ENCODE results near the gene LINS1.

- TF ChIP-seq, protein P1, sequence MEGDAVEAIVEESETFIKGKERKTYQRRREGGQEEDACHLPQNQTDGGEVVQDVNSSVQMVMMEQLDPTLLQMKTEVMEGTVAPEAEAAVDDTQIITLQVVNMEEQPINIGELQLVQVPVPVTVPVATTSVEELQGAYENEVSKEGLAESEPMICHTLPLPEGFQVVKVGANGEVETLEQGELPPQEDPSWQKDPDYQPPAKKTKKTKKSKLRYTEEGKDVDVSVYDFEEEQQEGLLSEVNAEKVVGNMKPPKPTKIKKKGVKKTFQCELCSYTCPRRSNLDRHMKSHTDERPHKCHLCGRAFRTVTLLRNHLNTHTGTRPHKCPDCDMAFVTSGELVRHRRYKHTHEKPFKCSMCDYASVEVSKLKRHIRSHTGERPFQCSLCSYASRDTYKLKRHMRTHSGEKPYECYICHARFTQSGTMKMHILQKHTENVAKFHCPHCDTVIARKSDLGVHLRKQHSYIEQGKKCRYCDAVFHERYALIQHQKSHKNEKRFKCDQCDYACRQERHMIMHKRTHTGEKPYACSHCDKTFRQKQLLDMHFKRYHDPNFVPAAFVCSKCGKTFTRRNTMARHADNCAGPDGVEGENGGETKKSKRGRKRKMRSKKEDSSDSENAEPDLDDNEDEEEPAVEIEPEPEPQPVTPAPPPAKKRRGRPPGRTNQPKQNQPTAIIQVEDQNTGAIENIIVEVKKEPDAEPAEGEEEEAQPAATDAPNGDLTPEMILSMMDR (IDR thresholded peaks at IDR 0.05): no peak
- no peak for TF ChIP-seq POLR2A (IDR thresholded peaks at IDR 0.05; ENCODE audit: low read depth)
- no peak for TF ChIP-seq POLR2AphosphoS5 (IDR thresholded peaks at IDR 0.05)
Measured at GRCh38 chr15:100580414-100580813, 21.6 kb downstream of the LINS1 start.
